ENCODE results near the gene PPM1L. TPM values are rescaled to one million over a fixed set of nuclear protein-coding genes. Genes with fewer than 3 reads are reported as not detected.

PPM1L gene
- total RNA-seq, 1 experiment from 2014 or later, result 7.3 TPM

- Histone ChIP-seq H4K91ac (ENCODE audit: insufficient read length, low read depth, low read length) (no peak overlapping the region), H3K79me1 (ENCODE audit: insufficient read depth, low read depth, low read length, poor library complexity, severe bottlenecking) (no peaks in the 10 kb centered on the region), H4K20me1 (ENCODE audit: control insufficient read depth, insufficient read depth, insufficient read length) (no peaks in the 10 kb centered on the region), H3K9ac (ENCODE audit: extremely low read depth, insufficient read length, low read length) (no peak overlapping the region), H3K23me2 (ENCODE audit: insufficient read length, low read depth, low read length, poor library complexity, severe bottlenecking) (no peaks in the 10 kb centered on the region), H3K4me1 (ENCODE audit: insufficient read depth, low read length) (no peaks in the 10 kb centered on the region), H2BK15ac (ENCODE audit: low read depth, low read length) (no peak overlapping the region), H3K18ac (ENCODE audit: insufficient read length, low read depth, low read length) (no peak overlapping the region), H3K79me2 (ENCODE audit: insufficient read depth, low read length) (no peaks in the 10 kb centered on the region), H2BK12ac (ENCODE audit: insufficient read length, low read depth, low read length) (no peak overlapping the region), H2BK20ac (ENCODE audit: low read depth, low read length, poor library complexity, severe bottlenecking) (no peak overlapping the region), H2AFZ (ENCODE audit: low read length) (no peak overlapping the region), H2AK5ac (ENCODE audit: insufficient read length, low read length) (no peak overlapping the region), H4K8ac (replicated peaks; ENCODE audit: insufficient read length, low read depth, low read length) (no peak overlapping the region), H3K27me3 (ENCODE audit: insufficient read depth, low read length) (no peaks in the 10 kb centered on the region), H3K4me2 (ENCODE audit: insufficient read depth, insufficient read length, low read length) (no peak overlapping the region), H3K27ac (ENCODE audit: insufficient read length, low read depth, low read length) (no peak overlapping the region), H2BK5ac (ENCODE audit: insufficient read length, low read length) (no peak overlapping the region), H3K4ac (ENCODE audit: low read depth, low read length) (no peak overlapping the region), H3K9me3 (ENCODE audit: control insufficient read depth, low read depth, low read length) (no peaks in the 10 kb centered on the region), H3K23ac (ENCODE audit: insufficient read length, low read depth, low read length) (no peak overlapping the region), H4K5ac (ENCODE audit: insufficient read length, low read depth, low read length) (no peak overlapping the region), H3T11ph (ENCODE audit: low read length) (no peak overlapping the region), H2BK120ac (ENCODE audit: low read depth, low read length, poor library complexity, severe bottlenecking) (no peak overlapping the region), H3K56ac (ENCODE audit: insufficient read length, low read depth, low read length) (no peak overlapping the region), H3K14ac (ENCODE audit: insufficient read depth, low read length) (no peak overlapping the region)
- Mint-ChIP-seq H3K4me3 (no peak overlapping the region), H3K9me3 (0 out of 5 replicates have a peak, but pooled peaks cover 0 to under 1% of the 10 kb centered on the region in 2 experiments), H3K27ac (no peak overlapping the region), H3K4me1 (no peaks in the 10 kb centered on the region), H3K36me3 (ENCODE audit: insufficient read depth in 1 of 3, low read depth in 3 of 3) (no peaks in the 10 kb centered on the region; a peak in 2 of 7 replicates), H3K27me3 (ENCODE audit: low read depth) (no peaks in the 10 kb centered on the region)
- TF ChIP-seq CTCF (conservative IDR thresholded peaks at IDR 0.05), result no peak
- WGBS (ENCODE audit: extremely low coverage, insufficient read length, low lambda C conversion rate), result no CpG with 5 or more reads among the region's 2 CpGs
- no peak for DNase-seq
Measured at GRCh38 chr3:160990446-160990845, 234.4 kb downstream of the PPM1L start.
